ENCODE measurements around the gene CLN5. TPM values are rescaled to one million over a fixed set of nuclear protein-coding genes. Genes with fewer than 3 reads are reported as not detected.

Gene CLN5
- polyA plus RNA-seq, 1 donor (not counting 4 experiments of a cell fraction or from before 2014, with no cell fraction given): 32.4 TPM

DNA sequence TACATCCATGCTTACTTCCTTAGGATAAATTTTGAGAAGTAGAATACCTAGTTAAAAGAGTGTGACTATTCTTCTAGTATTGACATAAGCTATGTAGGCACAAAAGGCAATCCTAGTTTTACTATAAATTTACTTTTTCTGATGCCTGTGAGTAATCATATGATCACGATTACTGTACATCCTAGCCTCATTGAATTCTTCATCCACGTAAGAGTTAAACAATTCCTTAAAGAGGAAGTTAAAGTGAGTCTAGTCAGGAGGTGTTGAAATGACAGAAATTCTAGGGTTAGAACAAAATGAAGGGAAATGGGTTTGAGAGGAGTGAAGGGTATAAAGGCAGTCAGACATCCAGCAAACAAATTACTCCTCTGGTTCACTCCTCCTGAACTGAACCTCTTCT lies 43.7 kb upstream of the CLN5 start, which contains the start of gene ACOD1:
TSS of gene ACOD1 (plus strand) at position 363 of the 400 bp plus-strand sequence. CDS start 48 bp downstream, outside the sequence.
- Histone ChIP-seq H3K27ac (ENCODE audit: control insufficient read depth, insufficient read depth, low read length) (no peak within 1 kb of the TSS), H3K9ac (ENCODE audit: control insufficient read depth, extremely low read depth, insufficient read depth, low read length) (no peak within 1 kb of the TSS), H3K9me3 (ENCODE audit: control insufficient read depth, low read depth, low read length) (no peaks in the 10 kb centered on the region), H3K9me1 (ENCODE audit: control insufficient read depth, extremely low read depth, insufficient read depth, low read length) (no peaks in the 10 kb centered on the region), H3K4me3 (ENCODE audit: control insufficient read depth in 2 of 3, extremely low read depth in 1 of 3, insufficient read depth in 2 of 3, low read depth in 1 of 3, low read length in 3 of 3) (no peak within 1 kb of the TSS), H4K20me1 (ENCODE audit: control insufficient read depth, extremely low read depth, insufficient read depth, low read length) (no peaks in the 10 kb centered on the region), H3K4me1 (ENCODE audit: control insufficient read depth, extremely low read depth, insufficient read depth, low read length) (peaks cover 5% of the 10 kb centered on the region), H2AFZ (ENCODE audit: control insufficient read depth, low read length) (no peak within 1 kb of the TSS), H3K79me2 (ENCODE audit: control insufficient read depth, insufficient read depth, low read length) (no peaks in the 10 kb centered on the region), H3K4me2 (ENCODE audit: control insufficient read depth, extremely low read depth, insufficient read depth, low read depth, low read length) (no peak within 1 kb of the TSS), H3K27me3 (ENCODE audit: control insufficient read depth, extremely low read depth, insufficient read depth, low read length) (no peaks in the 10 kb centered on the region), H3K36me3 (ENCODE audit: control insufficient read depth in 2 of 2, extremely low read depth in 1 of 2, insufficient read depth in 2 of 2, low read length in 2 of 2) (no peaks in the 10 kb centered on the region)
- dilution Hi-C loops (cut with MboI; ENCODE audit: extremely low pct_ligation_motif_present, low sequenced_read_pairs): no loop called here
- DNase-seq (ENCODE audit: low read depth, low spot score) (no peak), FAIRE-seq (no peak)
- TF ChIP-seq EZH2 (IDR thresholded peaks at IDR 0.05; ENCODE audit: low read length): no peak
- TF ChIP-seq, protein P1, sequence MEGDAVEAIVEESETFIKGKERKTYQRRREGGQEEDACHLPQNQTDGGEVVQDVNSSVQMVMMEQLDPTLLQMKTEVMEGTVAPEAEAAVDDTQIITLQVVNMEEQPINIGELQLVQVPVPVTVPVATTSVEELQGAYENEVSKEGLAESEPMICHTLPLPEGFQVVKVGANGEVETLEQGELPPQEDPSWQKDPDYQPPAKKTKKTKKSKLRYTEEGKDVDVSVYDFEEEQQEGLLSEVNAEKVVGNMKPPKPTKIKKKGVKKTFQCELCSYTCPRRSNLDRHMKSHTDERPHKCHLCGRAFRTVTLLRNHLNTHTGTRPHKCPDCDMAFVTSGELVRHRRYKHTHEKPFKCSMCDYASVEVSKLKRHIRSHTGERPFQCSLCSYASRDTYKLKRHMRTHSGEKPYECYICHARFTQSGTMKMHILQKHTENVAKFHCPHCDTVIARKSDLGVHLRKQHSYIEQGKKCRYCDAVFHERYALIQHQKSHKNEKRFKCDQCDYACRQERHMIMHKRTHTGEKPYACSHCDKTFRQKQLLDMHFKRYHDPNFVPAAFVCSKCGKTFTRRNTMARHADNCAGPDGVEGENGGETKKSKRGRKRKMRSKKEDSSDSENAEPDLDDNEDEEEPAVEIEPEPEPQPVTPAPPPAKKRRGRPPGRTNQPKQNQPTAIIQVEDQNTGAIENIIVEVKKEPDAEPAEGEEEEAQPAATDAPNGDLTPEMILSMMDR (optimal IDR thresholded peaks at IDR 0.05 in 1 of 3, IDR thresholded peaks at IDR 0.05 in 1 of 3, conservative IDR thresholded peaks at IDR 0.05 in 1 of 3; ENCODE audit: extremely low read depth in 1 of 3, insufficient read depth in 2 of 3, low read length in 3 of 3): no peak

DNA sequence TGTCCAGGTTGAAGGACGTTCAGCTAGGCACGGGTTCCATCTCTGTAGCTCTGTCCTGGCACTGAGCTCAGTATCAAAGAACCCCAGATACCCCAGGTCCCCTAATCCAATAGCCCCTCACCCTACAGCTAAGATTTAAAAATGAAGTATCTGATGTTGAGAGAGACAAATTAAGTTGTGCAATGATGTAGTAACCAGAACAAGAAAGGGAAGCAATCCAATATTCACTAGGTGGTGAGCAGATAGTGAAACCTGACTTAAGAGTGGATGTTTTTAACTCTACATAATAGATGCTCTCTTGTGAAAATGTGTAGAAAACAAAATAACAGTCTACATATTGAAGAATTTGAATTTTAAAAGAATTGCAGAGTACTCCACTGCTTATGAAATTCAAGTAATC lies 41.8 kb upstream of the CLN5 start:
- Histone ChIP-seq H3K27ac (ENCODE audit: control insufficient read depth, insufficient read depth, low read length) (no peak overlapping the region), H2AFZ (ENCODE audit: control insufficient read depth, low read length) (no peak overlapping the region), H3K9ac (ENCODE audit: control insufficient read depth, extremely low read depth, insufficient read depth, low read length) (no peak overlapping the region), H3K4me2 (ENCODE audit: control insufficient read depth, extremely low read depth, insufficient read depth, low read depth, low read length) (no peak overlapping the region), H3K79me2 (ENCODE audit: control insufficient read depth, insufficient read depth, low read length) (no peaks in the 10 kb centered on the region), H3K4me3 (ENCODE audit: control insufficient read depth in 2 of 3, extremely low read depth in 1 of 3, insufficient read depth in 2 of 3, low read depth in 1 of 3, low read length in 3 of 3) (no peak overlapping the region), H3K36me3 (ENCODE audit: control insufficient read depth in 2 of 2, extremely low read depth in 1 of 2, insufficient read depth in 2 of 2, low read length in 2 of 2) (no peaks in the 10 kb centered on the region), H4K20me1 (ENCODE audit: control insufficient read depth, extremely low read depth, insufficient read depth, low read length) (no peaks in the 10 kb centered on the region), H3K4me1 (ENCODE audit: control insufficient read depth, extremely low read depth, insufficient read depth, low read length) (no peaks in the 10 kb centered on the region), H3K9me1 (ENCODE audit: control insufficient read depth, extremely low read depth, insufficient read depth, low read length) (no peaks in the 10 kb centered on the region), H3K27me3 (ENCODE audit: control insufficient read depth, extremely low read depth, insufficient read depth, low read length) (no peaks in the 10 kb centered on the region), H3K9me3 (ENCODE audit: control insufficient read depth, low read depth, low read length) (no peaks in the 10 kb centered on the region)
- TF ChIP-seq, protein P1 (optimal IDR thresholded peaks at IDR 0.05 in 1 of 3, IDR thresholded peaks at IDR 0.05 in 1 of 3, conservative IDR thresholded peaks at IDR 0.05 in 1 of 3; ENCODE audit: extremely low read depth in 1 of 3, insufficient read depth in 2 of 3, low read length in 3 of 3): no peak
- TF ChIP-seq EZH2 (IDR thresholded peaks at IDR 0.05; ENCODE audit: low read length): no peak
- FAIRE-seq (no peak), DNase-seq (ENCODE audit: low read depth, low spot score) (no peak)
- dilution Hi-C loops (cut with MboI; ENCODE audit: extremely low pct_ligation_motif_present, low sequenced_read_pairs): no loop called here

All from keratinocyte (primary cell).